DMS114 treated with DMSO at 0.1 percent for 48 hours (cell line): ENCODE measurements around the gene IQCM.

ENCODE experiments used
- DNase-seq: peaks from one replicate; lab custom pipeline; 2025; ENCODE audit not compliant: unreplicated experiment; lab: John Stamatoyannopoulos, UW

The IQCM gene

GRCh38 chr4:149815743-149816142 is at the start of gene IQCM:
Gene IQCM, minus strand, starts transcription at chr4:149815843. Its CDS starts 73,152 bp downstream, at chr4:149742691.
- no peak for DNase-seq

GRCh38 chr4:149857446-149857845 is 41.8 kb upstream of the IQCM start:
- DNase-seq: no peak

- no peak for DNase-seq
These were observed 30.1 kb upstream of the IQCM start for GRCh38 chr4:149845743-149846142.

GRCh38 chr4:149841686-149842085 is 26.0 kb upstream of the IQCM start:
- no peak for DNase-seq

GRCh38 chr4:149838036-149838435 is 22.4 kb upstream of the IQCM start:
- no peak for DNase-seq

GRCh38 chr4:149836546-149836945 is 20.9 kb upstream of the IQCM start:
- no peak for DNase-seq

- no peak for DNase-seq
These were observed 19.6 kb upstream of the IQCM start for GRCh38 chr4:149835280-149835679.

GRCh38 chr4:149831656-149832208 is 16.1 kb upstream of the IQCM start:
- no peak for DNase-seq

- no peak for DNase-seq
These were observed 15.2 kb upstream of the IQCM start for GRCh38 chr4:149830823-149831222.

- no peak for DNase-seq
These were observed 9.7 kb upstream of the IQCM start for GRCh38 chr4:149825336-149825735.

- DNase-seq: no peak
These were observed 8.2 kb upstream of the IQCM start for GRCh38 chr4:149823769-149824221.

GRCh38 chr4:149801416-149801815 is 14.2 kb downstream of the IQCM start:
- no peak for DNase-seq

- no peak for DNase-seq
These were observed 16.1 kb downstream of the IQCM start for GRCh38 chr4:149799546-149799945.

GRCh38 chr4:149796381-149796780 is 19.3 kb downstream of the IQCM start:
- DNase-seq: no peak

- DNase-seq: no peak
These were observed 20.4 kb downstream of the IQCM start for GRCh38 chr4:149795256-149795655.

GRCh38 chr4:149794352-149794751 is 21.3 kb downstream of the IQCM start:
- DNase-seq: no peak

- no peak for DNase-seq
These were observed 22.2 kb downstream of the IQCM start for GRCh38 chr4:149793459-149793858.

- no peak for DNase-seq
These were observed 23.8 kb downstream of the IQCM start for GRCh38 chr4:149791851-149792250.

- no peak for DNase-seq
These were observed 25.3 kb downstream of the IQCM start for GRCh38 chr4:149790172-149790907.

- DNase-seq: no peak
These were observed 27.3 kb downstream of the IQCM start for GRCh38 chr4:149788300-149788699.

- no peak for DNase-seq
These were observed 29.8 kb downstream of the IQCM start for GRCh38 chr4:149785696-149786431.

GRCh38 chr4:149784018-149784417 is 31.6 kb downstream of the IQCM start:
- no peak for DNase-seq
